ENCODE measurements around the gene GGTA1. TPM values are rescaled to one million over a fixed set of nuclear protein-coding genes. Genes with fewer than 3 reads are reported as not detected.

GGTA1 gene
- 10 to 100 TPM; 10.8 to 34.0 (median 27.2) TPM for total RNA-seq

GRCh38 chr9:121499427-121500164 lies at the start of gene GGTA1:
GGTA1 (minus strand) TSS chr9:121499844; CDS start chr9:121467922, 31,922 bp downstream.
- 0% methylated on average over 3 of the region's 72 CpGs; no CpG with 5 or more reads in 1 of the 2 donors for WGBS, 2 donors
- H3K4me1 ChIP-seq, result peaks cover 16 to 68% (median 29%) of the 10 kb centered on the region in 3 donors
- H3K36me3 ChIP-seq, result peaks cover 0 to 6% (median 0%) of the 10 kb centered on the region in 3 donors
- H3K4me3 ChIP-seq, result peak within 1 kb of the TSS; percentile 48 to 67 (median 66)
- TF ChIP-seq CTCF (IDR thresholded peaks at IDR 0.05) (no peak), POLR2A (IDR thresholded peaks at IDR 0.05) (peak in 2 of 4 donors; percentile 51 to 74)
- no peak for DNase-seq
- H3K27ac ChIP-seq, result peak within 1 kb of the TSS; percentile 92 to 97 (median 94)
- no peaks in the 10 kb centered on the region for H3K27me3 ChIP-seq
- H3K9me3 ChIP-seq, result peaks cover 0 to 3% (median 0%) of the 10 kb centered on the region in 3 donors
- intact Hi-C loops (cut with DNase I), result no loop called here

DNA sequence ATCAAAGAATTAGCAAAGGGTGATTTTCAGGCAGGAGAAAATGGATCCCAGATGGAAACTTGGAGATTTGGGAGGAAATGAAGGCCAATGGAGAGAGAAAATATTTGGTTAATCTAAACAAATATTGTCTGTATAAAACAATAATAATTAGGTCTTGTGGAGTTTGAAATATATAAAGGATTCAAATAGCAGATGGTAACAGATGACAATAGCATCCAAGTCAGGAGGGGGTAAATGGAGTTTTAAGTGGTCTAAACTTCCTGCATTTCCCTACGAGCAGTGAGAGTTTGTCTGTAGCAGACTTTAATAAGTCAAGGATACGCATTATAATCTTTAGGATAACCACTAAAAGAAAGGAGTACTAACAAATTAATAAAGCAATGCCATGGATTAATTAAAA lies 49.0 kb upstream of the GGTA1 start:
- Histone ChIP-seq H3K36me3 (no peaks in the 10 kb centered on the region), H3K27ac (no peak overlapping the region), H3K9me3 (no peaks in the 10 kb centered on the region), H3K4me3 (no peak overlapping the region), H3K27me3 (no peaks in the 10 kb centered on the region), H3K4me1 (peaks cover 7 to 32% (median 18%) of the 10 kb centered on the region in 3 donors)
- DNase-seq, result no peak
- 80 to 83% methylated on average over 2 of the region's 2 CpGs for WGBS, 2 donors
- intact Hi-C loops (cut with DNase I), result no loop called here
- TF ChIP-seq POLR2A (IDR thresholded peaks at IDR 0.05), result no peak

DNA sequence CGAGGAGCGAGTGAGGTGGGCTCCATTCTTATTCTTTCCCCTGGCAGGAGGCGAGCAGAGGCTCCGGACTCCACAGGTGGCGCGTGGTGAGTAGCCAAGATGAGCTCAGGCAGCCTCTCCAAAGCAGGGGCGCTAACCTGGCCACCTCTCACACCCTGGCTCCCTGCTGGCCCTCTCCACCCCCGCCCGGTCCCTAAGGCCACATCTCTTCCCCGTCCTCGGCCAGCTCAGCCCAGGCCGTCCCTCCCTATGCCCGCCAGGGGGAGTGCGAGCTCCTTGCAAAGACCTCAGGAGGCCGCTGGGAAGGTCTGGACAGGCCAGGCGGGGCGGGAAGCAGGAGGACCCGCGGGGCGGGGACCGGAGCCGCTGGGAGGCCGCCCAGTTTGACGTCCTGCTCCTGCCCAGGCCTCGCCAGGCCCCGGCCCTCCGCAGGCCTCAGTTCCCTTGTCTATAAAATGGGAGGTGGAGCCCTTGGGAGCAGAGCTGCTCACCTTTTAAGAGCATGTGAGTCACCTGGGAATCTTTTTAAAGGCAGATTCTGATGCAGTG lies 46.3 kb upstream of the GGTA1 start:
- Histone ChIP-seq H3K27ac (peak overlapping the region in 2 of 4 donors; percentile 27 to 50), H3K4me1 (peaks cover 7 to 27% (median 16%) of the 10 kb centered on the region in 3 donors), H3K9me3 (no peaks in the 10 kb centered on the region), H3K36me3 (no peaks in the 10 kb centered on the region), H3K4me3 (peak overlapping the region in 3 of 4 donors; percentile 4 to 50 (median 30)), H3K27me3 (no peaks in the 10 kb centered on the region)
- intact Hi-C loops (cut with DNase I), result no loop called here
- TF ChIP-seq POLR2A (IDR thresholded peaks at IDR 0.05), result no peak
- TF ChIP-seq CTCF (IDR thresholded peaks at IDR 0.05), result peak; percentile 43 to 98 (median 95)
- WGBS, 2 donors, result no CpG with 5 or more reads among the region's 27 CpGs
- DNase-seq, result peak; percentile 49

DNA sequence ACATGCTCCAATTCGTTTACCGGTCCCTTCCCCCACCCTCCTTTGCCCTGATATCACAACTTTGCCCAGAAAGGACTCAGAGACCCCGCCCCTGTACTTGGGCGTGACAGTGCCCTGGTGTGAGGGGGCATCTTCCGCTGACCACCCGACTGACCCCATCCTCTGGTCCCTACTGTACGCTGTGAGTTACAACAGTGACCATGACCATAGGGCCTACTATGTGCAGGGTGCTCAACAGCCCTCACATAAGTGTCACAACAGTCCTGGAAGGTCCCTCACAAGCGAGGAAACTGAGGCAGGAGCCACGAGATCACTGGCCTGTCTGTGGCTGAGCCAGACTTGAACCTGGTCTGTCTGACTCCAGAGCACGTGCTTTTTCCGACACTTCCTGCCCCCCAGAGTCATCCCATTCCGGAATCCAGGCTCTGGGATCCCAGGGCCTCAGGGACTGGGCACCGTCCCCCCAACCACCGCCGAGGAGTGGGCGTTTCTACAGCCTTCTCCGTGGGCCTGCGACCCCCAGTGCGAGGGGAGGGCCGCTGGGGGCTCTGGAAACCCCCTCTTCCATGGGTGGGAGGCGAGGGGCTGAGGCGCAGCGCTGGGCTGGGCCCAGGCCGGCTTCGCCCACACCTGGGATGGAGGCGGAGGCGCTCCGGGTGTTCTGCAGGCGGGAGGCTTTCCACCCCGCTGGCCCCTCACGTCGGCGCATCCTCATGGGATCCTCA lies 45.7 kb upstream of the GGTA1 start:
- DNase-seq, result no peak
- no peaks in the 10 kb centered on the region for H3K27me3 ChIP-seq

More for the DNA sequence above, 45.7 kb upstream of the GGTA1 start:
- Histone ChIP-seq H3K4me3 (peak overlapping the region in 1 of 4 donors; percentile 30), H3K9me3 (no peaks in the 10 kb centered on the region), H3K36me3 (no peaks in the 10 kb centered on the region), H3K4me1 (peaks cover 3 to 21% (median 11%) of the 10 kb centered on the region in 3 donors), H3K27ac (no peak overlapping the region)
- WGBS, 2 donors, result 57 to 61% methylated on average over 6 to 7 of the region's 33 CpGs
- no peak for TF ChIP-seq CTCF (IDR thresholded peaks at IDR 0.05)
- TF ChIP-seq POLR2A (IDR thresholded peaks at IDR 0.05), result no peak
- intact Hi-C loops (cut with DNase I), result no loop called here
